Left renal cortex interstitium (tissue), 4 donors: Measurements from ENCODE around the gene CORO6. TPM values are rescaled to one million over a fixed set of nuclear protein-coding genes. Genes with fewer than 3 reads are reported as not detected.

Experiments
- DNase-seq, 4 donors: peaks; one replicate each; pipeline ENCODE4 v3.0.0-alpha.2; 2013; ENCODE audit warnings: low read depth in 4 of 4, low spot score in 2 of 4, missing footprints in 1 of 4
- polyA plus RNA-seq, 4 donors: library from polyadenylated mRNA; unstranded; fragments of 120-200 nt; gene quantifications; one replicate each; pipeline ENCODE4 v1.2.1, GENCODE V29; 2013; ENCODE audit not compliant: insufficient read length in 4 of 4

CORO6 gene
- polyA plus RNA-seq, 4 donors, result 1.9 to 5.5 (median 3.5) TPM

- DNase-seq, result peak in 1 of 4 donors; percentile 80
These were observed 54.1 kb downstream of the CORO6 start, which contains the start of gene TP53I13 for GRCh38 chr17:29568331-29569244. Gene TP53I13 (plus strand): TSS chr17:29568701. CDS start chr17:29568759, 58 bp downstream.

- no peak for DNase-seq
These were observed 55.0 kb downstream of the CORO6 start for GRCh38 chr17:29567554-29568330.

DNA sequence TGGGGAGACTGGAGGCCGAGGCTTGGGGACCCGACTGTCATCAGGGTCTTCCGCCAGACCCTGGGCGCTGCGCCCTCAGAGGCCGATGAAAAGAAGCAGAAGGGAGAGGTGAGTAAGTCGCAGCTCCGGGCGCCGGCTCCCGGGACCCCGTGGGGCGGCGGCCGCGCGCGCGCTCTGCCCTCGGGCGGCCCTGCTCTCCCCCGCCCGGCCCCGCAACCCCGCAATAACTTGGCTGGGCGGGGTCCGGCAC lies 55.5 kb downstream of the CORO6 start:
- DNase-seq, result no peak

GRCh38 chr17:29566473-29567303 lies 56.0 kb downstream of the CORO6 start, which contains the start of gene ABHD15:
Gene ABHD15 (minus strand): TSS chr17:29567037. CDS start chr17:29566966, 71 bp downstream.
- DNase-seq, result no peak

DNA sequence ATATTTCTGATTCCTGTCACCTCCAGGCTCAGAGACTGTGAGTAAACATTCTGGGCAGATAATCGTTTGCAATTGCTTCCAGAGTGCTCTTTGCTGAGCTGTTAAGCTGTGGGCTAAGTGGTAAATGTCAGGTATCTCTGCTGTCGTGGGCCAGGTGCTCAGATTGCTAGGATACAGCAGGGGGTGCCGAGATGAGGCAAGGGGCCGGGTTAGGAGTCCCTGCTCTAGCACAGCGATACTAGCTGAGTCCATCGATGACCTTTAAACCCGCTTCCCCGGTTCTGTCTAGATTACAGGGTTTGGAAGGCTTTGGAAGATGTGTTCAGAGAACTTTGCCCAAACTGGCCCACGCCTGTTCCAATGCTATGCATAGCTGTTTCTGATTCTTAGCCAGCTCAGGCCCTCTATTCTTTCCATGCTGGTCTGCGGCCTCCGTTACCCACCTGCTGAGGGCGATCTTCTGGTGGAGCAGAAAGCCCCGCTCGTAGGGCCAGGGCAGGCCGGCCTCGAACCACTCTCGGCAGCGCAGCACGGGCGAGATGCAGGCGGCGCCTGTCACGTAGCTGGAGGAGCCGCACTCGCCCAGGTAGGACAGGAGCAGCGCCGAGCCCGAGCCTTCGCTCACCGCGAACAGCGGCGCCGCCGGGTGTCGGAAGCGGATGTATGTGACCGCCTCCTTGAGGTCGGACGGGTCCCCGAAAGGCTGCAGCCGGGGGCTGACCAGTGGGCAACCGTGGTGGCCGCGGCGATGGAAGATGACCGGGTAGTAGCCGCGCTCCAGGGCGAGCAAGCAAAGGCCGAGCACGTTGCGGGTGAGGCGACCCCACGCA lies 56.9 kb downstream of the CORO6 start:
- DNase-seq, result no peak

Other genes with a start within 250 kb of the CORO6 start
- 10 to 100 TPM; 41.2 to 51.6 (median 45.6) TPM for gene TAOK1, start 232.5 kb downstream of the CORO6 start, polyA plus RNA-seq
- gene ABHD15, start 55.9 kb downstream of the CORO6 start, polyA plus RNA-seq, result 1 to 10 TPM; 6.4 to 7.4 (median 7.1) TPM
- 10 to 100 TPM; 26.4 to 56.4 (median 42.1) TPM for gene TP53I13, start 54.2 kb downstream of the CORO6 start, polyA plus RNA-seq
- 10 to 100 TPM; 41.2 to 55.4 (median 49.9) TPM for gene GIT1, start 33.3 kb downstream of the CORO6 start, polyA plus RNA-seq
- gene ANKRD13B, start 29.8 kb downstream of the CORO6 start, polyA plus RNA-seq, result 10 to 100 TPM in 3 of 4 donors, 1 to 10 TPM in 1; 6.1 to 19.1 (median 12.0) TPM